HT1080 (cell line): Measurements from ENCODE around the gene PIK3R3. TPM values are rescaled to one million over a fixed set of nuclear protein-coding genes. Genes with fewer than 3 reads are reported as not detected.
A peak's percentile ranks its signal among the peaks of the same experiment; 100 is the strongest.

Experiments used
- DNase-seq: peaks from one replicate; pipeline ENCODE4 v3.0.0-alpha.2; 2015; ENCODE audit warnings: low read depth
- total RNA-seq: library from RNA; depleted of rRNA; stranded (reverse); fragments of >200 nt; shearing (Covaris generic); gene quantifications from 2 replicates; pipeline ENCODE4 v1.2.3, GENCODE V29; 2014

Gene PIK3R3
- total RNA-seq, 1 experiment from 2014 or later, result 2.6 TPM

DNA sequence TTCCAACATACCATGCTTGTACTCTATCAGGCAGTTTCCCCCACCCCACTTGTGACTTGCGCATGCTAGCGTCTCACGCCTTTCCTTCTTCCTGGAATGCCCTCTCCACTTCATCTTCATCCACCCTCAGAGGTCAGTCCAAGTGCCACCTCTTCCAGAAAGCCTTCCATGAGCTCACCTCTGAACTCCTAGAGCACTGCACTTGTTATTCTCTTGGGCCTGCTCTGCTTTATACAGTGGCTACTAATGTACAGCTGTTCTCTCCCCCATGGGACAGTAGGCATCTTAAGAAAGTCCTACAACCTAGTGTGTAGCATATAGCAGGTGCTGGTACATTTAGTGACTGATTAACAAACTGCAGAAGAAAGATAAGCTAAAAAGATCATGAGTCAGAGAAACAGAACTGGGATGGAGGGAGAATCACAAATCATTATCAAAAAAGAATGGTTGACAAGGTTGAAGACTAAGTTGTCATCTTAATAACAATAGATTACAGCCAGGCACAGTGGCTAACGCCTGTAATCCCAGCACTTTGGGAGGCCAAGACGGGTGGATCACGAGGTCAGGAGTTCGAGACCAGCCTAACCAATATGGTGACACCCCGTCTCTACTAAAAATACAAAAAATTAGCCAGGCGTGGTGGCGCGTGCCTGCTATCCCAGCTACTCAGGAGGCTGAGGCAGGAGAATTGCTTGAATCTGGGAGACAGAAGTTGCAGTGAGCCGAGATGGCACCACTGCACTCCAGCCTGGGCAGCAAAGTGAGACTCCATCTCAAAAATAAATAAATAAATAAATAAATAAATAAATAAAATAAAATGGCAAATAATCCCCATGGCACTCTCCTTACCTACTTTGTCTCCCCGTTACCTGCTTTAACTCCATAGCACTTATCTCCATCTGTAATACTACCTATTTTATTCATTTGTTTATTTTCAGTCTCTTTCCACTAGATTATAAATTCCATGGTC, 26.2 kb upstream of the PIK3R3 start:
- no peak for DNase-seq

DNA sequence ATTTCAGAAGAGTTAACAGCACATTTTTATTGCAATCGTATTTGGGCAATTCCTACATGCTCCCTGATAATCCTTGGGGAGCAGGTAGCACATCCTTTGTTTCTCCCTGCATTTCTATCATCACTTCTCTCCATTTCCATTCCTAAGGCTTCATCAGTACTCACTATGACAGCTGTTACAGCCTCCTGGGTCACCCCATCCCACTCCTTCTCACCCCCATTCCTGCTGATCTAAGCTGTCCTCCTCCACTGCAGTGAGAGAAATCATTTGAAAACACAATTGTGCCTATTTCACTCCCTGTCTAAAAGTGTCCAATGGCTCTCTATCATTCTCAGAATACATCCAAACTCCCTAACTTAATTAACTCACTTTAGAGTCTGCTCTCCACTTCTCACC, 25.5 kb upstream of the PIK3R3 start:
- DNase-seq, result no peak

GRCh38 chr1:46153732-46154131, 21.3 kb upstream of the PIK3R3 start:
- no peak for DNase-seq

DNA sequence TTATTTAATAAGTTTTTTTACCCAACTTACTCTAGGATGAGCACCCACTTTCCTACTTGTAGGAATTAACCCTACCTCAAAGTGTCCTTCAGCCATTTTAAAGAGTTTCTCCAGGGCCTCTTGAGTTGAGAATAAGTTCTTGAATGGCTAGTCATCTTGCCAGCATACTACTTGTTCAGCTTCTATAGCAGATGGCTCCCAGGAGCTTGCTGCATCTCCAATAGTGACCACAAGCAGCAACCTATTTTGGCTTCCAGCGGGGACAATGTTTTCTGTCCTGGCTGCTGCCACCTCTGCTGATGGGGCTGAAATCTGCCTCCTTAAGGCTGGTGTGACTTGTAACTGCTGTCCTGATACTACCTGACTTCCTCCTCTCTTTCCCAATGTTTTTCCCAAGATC, 20.8 kb upstream of the PIK3R3 start:
- DNase-seq, result no peak

DNA sequence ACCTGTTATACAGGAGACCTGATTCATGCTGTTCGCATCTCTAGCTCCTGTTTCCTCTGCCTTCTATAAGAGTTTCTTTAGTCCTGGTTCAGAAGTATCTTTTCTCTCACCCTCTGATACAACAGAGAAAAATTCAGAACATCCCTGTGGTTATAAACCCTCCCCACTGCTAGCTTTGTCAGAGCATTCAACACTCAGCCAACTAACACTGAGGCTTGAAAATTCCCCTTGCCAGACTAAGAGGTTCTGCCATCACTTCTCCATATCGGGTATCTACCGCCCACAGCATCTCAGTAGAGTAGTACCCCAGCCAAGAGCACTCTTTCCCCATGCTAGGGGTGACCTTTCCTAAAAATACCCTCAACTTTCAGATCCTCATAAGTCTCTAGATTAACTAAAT, 19.6 kb upstream of the PIK3R3 start:
- peak; percentile 37 for DNase-seq

- DNase-seq, result no peak
These were observed 17.7 kb upstream of the PIK3R3 start for GRCh38 chr1:46150085-46150484.

DNA sequence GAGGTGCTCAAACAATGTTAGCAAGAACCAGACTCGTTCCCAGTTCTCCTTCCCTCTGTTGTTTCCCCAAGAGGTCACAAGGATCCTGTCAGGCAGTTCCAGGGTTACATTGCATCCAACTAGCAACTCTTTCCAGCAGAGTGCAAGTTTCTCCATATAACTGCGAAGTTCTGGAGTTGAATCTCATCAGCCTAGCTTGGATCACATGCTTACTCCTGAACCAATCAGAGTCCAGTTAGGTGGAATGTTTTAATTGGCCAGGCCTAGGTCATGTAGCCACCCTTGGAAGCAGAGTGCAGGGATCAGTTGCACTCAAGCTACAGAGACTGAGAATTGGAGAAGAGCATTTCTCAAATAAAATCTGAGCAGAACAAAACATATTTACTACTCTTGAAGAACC, 15.9 kb upstream of the PIK3R3 start:
- no peak for DNase-seq

DNA sequence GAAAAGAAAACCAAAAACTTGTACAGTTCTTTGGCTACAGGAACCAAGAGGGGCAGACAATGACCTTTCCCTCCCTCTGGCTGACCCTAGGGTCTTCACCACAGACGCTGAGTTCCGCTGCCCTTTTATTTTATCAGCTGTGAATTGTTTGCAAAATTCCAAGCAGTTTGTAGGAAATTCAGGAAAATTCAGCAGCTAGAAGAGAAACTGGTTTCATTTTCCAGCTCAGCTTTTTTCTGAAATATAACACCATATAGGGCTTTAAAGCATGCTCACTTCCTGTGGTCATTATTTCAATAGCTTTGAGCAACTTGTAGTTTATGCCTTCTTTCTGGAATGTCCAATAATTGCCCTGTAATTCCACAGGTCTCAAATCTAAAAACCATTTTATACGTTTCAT, 5.5 kb upstream of the PIK3R3 start:
- DNase-seq, result no peak

GRCh38 chr1:46136711-46137110, 4.3 kb upstream of the PIK3R3 start:
- DNase-seq, result no peak

DNA sequence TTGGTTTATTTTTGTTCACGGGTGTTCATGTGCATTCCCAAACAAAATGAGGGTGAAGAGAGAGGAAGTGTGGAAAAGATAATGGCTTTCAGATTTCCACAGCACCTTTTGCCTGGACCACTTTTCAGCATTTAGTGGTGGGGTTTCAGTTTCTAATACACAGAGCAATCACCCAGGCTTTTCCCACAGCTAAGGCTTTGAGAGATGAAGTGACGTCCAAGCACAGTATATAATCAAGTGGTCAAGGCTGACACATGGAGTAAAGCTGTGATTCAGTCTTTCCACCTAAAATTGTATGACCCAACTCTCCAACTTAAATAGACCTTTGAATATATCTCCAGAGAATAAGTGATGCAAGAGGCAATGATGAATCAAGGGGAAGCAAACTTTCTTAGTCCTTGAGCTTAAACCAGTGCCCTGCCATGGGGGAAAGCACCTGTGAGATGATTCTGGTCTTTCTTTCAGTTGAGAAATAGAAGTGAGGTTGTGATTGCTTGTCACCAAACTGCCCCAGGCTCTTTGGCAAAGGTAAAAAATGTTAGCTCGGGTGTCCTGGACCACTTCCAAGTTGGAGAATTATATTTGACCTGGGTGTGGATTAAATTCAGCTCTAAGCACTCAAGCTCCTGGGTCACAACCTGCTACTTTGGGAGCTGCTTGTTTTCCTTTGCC, 2.4 kb upstream of the PIK3R3 start:
- DNase-seq, result peak; percentile 62

- no peak for DNase-seq
These were observed 1.4 kb upstream of the PIK3R3 start for GRCh38 chr1:46133781-46134350.

DNA sequence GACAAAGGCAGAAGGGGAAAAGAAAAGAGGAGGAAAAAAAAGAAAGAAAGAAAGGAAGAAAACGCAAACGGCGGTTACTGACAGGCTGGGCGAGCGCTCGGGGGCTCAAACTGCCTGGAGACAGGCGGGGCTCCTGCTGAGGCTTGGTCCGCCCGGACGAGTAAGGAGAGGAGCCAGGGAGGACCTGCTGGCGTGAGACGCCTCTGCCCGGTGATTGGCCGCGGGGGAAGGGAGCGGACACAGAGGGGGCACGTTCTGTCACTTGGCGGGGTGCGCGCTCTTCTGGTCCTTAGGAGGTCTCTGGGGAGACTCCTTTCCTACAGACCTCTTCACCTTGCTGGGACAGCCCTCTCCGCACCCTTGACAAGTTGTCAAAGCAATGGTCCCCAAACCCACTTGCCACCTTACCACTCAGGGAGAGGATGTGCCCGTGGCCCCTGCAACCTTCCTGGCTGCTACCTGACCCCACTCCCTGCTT, 791 bp upstream of the PIK3R3 start:
- DNase-seq, result no peak

GRCh38 chr1:46131712-46132528, 509 bp downstream of the PIK3R3 start:
- DNase-seq, result peak; percentile 37

DNA sequence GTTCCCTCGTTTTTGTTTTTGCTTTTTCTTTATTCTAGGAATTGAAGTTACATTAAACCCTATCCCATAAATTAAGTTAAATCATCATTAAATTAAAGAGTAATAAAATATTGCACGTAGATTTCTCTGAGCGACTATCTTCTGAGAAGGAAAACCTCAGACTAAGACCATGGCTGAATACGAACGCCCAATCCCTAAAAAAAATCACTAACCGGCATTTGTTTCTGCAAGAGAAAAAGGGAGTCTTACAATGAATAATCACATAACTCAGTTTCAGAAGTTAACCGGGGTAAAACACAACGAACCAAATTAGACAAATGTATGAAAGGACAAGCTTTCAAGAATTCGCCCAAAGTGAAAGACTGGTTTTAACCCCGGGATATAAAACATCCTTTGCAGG, 1.3 kb downstream of the PIK3R3 start:
- DNase-seq, result no peak

DNA sequence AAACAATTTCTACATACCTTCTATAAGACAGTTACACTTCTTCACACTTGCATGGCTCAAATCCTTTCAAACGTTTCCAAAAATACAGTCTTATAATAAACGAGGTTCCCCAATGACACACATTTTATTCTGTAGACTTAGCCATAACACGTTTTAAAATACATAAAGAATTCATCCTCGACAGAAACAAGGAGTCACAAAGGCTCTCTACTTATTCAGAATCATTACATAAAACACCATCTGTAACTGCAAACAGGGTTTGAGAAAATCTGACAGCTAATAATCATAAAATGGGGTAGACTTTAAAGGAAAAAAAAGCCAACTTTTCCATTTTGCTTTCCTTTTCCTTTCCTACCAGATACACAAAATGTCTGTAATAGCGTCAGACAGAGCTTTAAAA, 1.8 kb downstream of the PIK3R3 start:
- no peak for DNase-seq

DNA sequence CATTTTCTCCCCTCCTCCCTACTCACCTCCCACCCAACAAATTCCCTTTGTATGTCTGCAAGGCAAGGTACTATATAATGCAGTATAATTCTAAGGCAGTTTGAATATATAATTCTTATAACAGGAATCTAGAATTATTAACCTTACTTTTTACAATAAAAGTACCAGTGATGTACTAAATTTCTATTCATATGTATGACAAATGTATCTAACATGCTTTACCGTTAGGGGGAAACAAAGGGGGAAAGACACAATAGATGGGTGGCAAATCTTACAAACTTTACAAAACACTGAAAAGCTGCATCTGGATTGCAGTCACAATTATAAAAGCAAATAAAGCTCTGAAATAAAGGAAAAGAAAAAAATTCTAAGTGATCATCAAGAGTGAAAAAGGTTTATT, 2.3 kb downstream of the PIK3R3 start:
- DNase-seq, result no peak

DNA sequence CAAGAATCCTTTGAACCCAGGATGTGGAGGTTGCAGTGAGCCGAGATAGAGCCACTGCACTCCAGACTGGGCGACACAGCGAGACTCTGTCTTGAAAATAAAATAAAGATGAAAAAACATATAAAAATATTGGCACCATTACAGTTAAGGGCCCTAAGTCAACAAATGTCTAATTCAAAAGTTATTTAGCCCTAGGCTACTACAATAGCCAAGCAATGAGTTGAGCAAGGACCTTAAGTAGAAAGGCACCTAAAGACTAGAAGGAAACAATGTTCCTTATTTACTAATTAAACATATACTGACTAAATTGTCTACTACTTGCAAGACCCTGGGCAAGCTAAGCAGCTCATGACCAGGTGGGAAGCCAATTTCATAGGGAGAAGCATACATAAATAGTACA, 4.1 kb downstream of the PIK3R3 start:
- DNase-seq, result no peak

DNA sequence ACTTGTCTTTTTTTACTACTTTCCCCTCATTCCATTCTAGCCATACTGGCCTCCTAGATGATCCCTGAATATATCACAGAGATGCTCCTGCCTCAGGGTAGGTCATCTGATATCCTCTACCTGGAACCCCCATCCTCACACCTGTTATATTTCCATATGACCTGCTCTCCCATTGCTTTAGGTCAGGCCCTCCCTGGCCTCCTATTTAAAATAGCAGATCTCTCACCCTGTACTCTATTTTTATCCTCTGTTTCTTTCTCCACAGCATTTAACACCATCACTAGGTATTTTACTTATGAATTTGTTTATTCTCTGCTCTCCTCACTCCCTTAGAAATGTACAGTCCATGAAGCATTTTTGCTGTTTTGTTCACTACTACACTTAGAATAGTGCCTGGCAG, 13.6 kb downstream of the PIK3R3 start:
- DNase-seq, result no peak

GRCh38 chr1:46117810-46118494, 14.5 kb downstream of the PIK3R3 start:
- no peak for DNase-seq

DNA sequence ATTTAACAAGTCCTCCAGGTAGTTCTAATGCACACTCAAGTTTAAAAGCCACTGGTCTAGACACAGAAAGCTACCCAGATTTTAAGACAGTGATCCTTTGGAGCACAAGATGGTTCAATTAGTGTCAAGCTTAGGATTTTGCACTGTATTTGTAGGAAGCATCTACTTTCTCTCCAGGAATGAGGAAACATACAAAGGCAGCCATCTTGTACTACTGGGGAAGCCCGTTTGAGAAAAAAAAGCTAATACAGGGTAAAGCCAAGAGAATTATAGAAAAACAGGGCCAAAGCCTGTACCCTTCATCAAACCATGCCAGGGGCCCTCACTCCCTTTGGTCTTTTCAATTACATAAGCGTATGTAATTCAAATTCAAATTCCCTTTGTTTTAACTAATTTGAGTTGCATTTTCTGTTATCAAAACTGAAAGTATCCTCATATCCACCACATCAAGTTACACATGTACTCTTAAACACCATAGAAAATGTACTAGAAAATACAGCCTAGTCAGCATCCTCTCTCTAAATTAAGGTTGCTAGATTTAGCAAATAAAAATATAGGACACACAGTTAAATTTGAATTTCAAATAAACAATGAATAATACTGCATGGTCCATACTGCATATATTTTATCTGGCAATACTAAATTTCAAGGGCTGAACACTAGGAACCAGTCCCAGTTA, 17.4 kb downstream of the PIK3R3 start:
- no peak for DNase-seq
